Stimulated activated CD4-positive, alpha-beta T cell treated with anti-CD3 and anti-CD28 coated beads, Interleukin-2, amount 100 ng/mL, for 4 hours (primary cell): ENCODE measurements around the gene ST3GAL5.
A peak's percentile ranks its signal among the peaks of the same experiment; 100 is the strongest.
"Not testable (repeated sequence)": the region's sequence is repeated elsewhere in the genome, so short reads cannot be mapped to it uniquely, and the experiment has no call there.

ENCODE experiments used
- DNase-seq: peaks from one replicate; pipeline ENCODE4 v3.0.0-alpha.2; 2020; ENCODE audit warnings: low read depth

ST3GAL5 gene

DNA sequence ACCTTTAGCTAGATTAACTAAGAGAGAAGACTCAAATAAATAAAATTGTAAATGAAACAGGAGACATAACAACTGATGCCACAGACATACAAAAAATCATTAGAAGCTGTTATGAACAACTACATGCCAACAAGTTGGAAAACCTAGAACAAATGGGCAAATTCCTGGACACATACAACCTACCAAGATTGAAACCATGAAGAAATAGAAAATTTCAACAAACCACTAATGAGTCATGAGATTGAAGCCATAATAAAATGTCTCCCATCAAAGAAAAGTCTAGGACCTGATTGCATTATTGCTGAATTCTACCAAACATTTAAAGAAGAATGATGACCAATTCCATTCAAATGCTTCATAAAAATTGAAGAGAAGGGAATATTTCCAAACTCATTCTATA is 54.3 kb downstream of the ST3GAL5 start:
- DNase-seq: no peak

DNA sequence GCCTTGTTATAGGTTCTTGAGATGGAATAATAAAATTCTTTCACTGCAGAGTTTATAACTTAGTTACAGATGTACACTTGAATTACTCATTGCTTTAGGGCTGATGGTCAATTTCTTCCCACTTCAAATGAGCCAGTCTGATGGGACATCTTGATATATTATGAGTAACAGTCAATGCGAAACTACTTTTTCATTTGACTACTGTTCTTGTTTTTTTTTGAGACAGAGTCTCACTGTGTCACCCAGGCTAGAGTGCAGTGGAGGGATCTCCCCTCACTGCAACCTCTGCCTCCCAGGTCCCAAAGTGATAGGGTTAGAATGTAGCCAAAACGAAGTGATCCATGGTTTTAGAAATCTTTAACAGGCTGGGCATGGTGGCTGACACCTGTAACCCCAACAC is 57.1 kb downstream of the ST3GAL5 start:
- DNase-seq: no peak

DNA sequence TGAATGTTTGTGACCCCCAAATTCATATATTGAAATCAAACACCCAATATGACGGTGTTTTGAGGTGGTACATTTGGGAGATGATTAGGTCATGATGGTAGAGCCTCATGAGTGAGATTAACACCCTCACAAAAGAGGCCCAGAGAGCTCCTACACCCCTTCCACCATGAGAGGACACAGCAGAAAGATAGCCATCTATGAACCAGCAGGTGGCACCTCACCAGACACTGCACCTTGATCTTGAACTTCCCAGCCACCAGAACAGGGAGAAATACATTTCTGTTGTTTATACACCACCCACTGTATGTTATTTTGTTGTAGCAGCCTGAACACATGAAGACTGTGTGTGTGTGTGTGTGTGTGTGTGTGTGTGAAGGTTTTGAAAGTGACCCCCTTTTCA is 58.1 kb downstream of the ST3GAL5 start:
- no peak for DNase-seq

DNA sequence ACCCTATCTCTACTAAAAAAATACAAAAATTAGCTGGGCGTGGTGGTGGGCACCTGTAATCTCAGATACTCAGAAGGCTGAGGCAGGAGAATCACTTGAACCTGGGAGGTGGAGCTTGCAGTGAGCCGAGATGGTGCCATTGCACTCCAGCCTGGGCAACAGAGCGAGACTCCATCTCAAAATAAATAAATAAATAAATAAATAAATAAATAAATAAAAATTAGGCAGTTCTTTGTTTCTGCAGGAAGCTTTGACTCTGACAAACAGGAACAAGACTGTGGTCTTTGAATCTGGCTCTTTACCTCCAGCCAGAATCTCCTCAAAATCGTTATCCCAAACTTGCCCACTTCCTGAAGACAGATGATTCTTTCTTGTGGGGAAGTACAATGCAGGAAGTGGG is 59.4 kb downstream of the ST3GAL5 start:
- not testable (repeated sequence) for DNase-seq

DNA sequence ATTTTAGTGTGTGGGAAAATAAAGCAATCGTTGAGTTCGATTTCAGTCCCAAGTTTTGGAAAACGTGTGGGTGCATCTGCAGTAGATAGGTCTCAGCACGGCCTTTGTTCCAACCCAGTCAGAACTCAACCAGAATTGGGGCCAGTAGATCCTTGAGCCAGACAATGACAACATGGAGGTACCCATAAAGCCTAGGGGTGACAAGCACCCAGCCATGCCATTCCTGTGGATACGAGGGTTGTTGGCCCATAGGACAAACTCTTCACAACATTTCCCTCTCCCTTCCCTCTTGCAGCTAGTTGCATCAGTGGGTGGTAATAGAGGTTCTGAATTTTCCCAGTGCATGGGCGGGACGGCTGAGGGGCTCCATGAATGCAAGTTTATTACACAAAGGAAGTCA is 60.1 kb downstream of the ST3GAL5 start:
- no peak for DNase-seq

DNA sequence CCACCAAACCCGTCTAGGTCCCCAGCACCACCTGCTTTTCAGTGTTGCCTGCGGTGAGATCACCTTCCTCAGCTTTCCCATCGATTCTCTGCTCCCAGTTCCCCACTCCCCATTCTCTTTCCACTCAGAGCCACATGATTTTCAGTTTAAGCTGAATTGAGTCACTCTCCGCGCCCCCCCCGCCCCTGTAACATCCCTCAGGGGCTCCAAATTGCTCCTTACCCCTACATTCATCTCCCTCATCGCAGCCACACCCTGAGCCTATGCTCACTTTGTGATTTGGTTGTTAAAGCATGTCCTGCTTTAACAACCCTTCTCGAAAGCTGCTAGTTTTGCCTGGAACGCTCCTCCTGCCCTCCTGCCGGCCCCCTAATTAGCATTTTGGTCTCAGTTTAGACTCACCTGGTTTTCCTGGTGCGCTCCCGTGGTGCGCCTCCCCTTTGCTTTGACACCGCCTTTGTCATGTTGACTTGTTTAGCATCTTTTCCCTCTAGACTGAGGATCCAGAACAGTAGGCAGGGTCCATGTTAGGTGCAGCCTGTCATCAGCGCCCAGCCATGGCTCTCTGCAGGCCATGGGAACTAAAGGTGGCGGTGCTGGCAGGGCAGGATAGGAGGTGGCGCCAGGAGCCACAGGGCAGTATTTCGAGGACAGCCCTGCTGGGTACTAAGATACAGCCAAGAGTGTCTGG is 60.8 kb downstream of the ST3GAL5 start:
- DNase-seq: no peak

DNA sequence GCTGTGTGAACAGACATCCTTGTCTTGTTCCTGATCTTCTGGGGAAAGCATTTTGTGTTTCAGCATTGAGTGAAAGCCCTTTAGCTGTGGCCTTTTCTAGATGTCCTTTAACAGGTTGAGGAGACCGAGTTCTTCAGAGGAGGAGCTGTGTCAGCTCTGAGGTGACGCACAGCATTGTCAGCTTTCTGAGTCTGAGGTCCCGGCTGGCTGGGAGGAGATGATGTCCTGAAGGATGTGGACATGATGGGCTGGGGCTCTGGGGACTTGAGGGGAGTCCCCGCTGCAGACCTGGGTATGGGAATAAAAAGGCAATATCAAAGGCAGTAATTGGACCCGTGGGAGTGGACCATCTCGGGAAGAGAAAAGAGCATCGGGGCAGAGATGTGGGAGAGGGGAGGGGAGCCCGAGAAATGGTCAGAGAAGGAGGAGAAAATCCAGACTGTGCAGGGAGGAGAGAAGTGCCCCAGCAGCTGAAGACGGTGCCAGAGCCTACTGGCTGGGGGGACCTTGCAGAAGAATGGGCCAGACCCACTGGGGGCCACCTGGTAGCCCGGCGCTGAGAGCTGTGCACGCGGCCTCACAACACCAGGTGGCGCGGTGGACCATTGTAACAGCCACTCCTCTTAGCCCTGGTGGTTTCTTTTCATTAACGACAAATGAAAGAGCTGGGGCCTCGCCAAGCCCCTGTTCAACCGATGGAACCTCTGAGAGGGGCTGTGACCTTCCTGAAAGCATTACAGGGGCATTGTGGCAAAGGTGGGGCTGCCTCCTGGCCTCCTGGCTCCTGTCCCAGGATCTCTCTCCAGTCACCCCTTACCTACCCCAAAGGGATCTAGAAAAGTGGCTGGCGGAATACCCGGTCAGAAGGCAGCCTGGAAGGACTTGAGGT is 61.6 kb downstream of the ST3GAL5 start:
- peak; percentile 65 for DNase-seq

DNA sequence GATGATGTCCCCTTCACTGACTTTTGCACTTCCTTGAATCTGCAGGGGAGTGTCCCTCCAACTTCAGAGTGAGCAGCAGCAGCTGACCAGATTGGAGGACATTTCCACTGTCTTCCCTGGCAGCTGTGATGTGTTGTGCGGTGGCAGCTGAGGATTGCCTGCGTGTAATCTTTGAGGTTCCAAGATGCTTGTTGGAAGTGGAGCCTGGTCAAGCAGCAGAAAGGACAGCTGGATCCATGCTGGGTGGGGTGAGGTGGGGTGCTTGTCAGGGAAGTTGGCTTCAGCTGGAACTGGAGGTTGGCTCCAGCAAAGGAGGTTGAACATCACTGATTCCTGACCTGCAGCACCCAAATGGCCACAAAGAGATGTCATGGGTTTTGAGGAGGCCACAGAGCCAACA is 64.8 kb downstream of the ST3GAL5 start:
- no peak for DNase-seq

DNA sequence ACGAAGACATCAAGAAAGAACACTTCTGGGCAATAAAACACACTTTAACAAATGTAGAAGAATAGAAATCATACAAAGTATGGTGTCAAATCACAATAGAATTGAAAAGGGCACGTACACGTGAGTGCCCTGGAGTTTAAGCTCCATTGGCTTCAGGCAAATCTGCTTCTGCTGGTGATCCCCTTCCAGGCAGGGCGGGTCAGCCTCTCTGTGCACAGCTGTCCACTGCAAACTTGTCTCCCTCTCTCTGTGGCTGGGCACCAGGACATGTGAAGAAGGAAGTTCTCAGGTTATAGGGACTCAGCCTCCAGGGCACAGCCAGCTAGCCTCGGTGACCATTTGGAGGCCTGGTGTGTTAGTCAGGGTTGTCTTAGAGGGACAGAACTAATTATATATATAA is 66.0 kb downstream of the ST3GAL5 start:
- DNase-seq: no peak

DNA sequence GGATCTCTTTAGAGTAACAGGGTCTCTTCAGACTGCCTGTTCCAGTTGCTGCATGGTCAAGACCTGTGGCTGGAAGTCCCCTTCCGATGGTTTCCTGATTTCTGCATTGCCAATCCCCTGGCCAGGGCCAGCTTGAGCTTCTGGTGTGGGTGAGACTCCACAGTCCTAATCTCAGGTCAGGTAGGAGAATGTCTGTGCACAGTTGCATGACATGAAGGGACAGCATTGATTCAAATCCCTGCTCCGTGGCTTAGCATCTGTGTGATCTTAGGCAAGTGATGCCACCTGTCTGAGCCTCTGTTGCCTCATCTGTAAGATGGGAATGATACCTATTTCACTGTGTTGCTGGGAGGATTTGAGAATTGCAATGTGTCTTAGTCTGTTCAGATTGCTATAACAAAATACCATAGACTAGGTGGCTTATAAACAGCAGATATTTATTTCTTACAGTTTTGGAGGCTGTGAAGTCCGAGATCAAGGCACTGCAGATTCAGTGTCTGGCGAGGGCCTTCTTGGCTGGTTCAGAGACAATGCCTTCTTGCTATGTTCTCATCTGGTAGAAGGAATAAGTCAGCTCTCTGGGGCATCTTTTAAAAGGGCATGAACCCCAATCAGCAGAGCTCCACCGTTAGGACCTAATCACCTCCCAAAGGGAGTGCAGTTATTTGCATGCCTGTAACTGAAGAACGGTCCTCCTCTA is 68.8 kb downstream of the ST3GAL5 start:
- DNase-seq: no peak

DNA sequence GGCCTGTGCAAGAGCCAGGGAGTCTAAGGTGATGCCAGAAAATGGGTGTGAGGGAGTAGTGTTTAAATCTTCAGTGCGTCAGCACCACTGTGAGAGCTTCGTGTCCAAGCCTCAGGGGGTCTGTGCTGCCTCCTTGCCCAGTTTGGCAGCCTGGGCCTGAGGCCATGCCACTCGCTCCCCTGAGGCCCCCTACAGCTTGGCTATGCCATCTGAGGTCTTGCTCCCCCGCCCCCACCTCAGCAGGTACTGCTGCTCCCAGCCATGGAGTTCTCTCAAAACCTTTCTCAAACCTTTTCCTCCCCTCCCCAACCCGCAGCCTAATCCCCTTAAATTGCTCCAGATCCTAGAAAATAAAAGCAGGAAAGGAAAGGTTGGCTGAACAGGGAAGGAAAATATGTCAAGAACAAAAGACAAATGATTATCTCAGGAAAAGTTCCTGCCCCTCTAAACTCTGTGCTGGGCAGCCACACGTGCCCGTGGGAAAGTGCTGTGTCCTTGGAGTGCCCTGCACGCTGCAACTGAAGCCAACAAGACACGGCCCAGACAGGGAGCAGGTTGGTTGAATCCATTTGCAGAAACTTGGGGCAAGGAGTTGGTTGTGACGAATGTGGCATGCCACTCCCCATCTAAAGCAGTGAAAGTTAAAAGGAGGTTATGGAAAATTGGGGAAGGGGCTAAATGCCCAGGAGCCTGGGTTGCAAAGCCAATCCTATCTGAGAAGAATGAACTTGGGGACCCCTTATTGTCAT is 73.8 kb downstream of the ST3GAL5 start:
- no peak for DNase-seq

DNA sequence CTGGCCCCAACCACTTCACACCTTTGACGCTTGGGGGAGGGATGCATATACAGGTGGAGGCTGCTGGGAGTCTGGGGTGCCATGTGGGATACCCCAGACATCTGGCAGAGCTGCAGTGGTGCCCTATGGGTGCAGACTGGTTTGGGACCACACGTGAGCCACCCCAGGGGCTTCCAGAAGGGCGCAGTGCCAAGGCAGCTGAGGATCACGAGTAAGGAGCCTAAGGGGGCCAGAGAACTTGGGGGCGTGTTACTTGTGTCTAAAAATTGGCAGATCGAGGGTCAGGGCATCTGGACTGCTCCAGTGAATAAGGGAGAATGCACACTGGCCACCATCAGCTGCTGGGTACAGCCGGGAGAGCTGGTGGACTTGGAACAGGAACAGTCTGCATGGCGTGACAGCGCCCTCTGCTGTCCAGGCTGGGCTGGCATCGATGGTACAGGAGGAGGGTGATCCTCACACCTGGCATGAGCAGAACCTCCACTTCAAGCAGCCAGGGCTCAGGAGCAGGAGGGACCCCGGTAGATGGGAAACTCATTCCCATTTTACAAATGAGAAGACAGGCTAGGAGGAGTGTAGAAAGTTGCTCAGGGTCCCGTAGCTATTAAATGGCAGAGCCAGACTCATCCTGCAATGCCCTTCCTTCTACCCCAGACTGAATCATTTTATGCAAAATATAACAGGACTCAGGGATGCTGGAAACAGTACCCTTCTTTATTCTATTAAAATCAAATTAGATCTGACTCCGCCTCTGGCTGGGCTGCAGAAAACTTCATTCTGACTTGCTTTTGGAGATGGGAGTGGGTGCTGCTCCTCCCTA is 74.6 kb downstream of the ST3GAL5 start:
- DNase-seq: peak; percentile 63

DNA sequence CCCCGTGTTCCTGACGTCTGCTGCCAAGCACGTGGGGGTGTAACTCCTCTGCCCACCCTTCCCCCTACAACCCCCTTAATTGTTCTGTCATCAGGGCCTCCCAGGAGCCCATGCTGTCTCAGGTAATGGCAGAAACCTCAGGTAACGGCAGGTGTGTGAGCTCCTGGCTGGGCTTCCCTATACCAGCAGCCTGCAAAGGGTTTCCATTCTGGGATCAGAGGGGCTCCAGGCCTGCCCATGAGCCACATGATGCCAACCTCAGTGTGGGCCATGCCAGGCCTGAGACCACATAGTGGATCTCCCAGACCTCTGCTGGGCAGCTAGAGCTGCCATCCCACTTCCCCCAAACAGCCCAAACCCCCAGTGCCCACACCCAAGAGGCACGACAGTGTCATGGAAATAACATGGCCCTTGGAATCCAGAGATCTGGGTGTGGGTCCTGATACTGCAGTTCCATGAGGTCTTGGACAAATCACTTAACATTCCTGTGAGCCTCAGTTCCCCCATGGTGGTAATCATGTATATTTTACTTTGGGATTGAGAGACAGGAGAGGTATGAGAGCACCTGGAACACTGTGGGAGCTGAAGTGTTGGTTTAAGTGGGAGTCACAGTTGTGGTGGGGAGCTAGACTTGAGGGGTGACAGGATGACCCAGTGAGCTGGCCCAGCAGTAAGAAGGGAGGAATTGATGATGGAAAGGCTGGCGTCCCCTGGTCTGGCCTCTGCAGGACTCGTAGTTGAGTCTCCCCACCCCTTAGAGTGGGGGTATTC is 75.4 kb downstream of the ST3GAL5 start:
- DNase-seq: no peak

DNA sequence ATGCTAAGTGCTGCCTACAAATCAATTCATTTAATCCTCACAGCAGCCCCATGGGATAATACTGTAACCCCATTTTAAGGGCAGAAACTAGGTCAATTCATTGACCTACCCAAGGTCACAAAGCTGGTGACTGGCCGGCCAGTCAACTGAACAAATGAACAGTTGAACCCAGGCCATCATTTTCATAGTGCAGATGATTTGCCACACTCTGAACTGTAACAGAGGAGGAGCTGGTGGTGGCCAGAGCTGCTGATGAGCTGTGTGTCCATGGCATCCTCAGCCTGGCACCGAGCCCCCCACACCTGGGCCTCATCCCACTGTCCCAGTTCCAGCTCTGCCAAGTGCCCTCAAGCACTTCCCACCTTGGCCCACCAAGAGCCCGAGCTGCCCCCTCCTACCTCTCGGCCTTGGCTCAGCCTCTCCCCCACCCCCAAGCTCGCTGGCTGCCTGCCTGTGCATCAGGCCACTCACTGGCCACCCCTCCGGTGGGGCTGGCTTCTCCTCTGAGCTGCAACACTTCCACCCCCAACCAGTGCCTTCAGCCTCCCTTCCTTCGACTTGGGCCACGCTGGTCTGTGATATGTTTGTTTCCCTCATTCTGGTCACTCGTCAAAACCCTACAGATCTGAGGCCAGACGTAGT is 76.6 kb downstream of the ST3GAL5 start:
- no peak for DNase-seq

DNA sequence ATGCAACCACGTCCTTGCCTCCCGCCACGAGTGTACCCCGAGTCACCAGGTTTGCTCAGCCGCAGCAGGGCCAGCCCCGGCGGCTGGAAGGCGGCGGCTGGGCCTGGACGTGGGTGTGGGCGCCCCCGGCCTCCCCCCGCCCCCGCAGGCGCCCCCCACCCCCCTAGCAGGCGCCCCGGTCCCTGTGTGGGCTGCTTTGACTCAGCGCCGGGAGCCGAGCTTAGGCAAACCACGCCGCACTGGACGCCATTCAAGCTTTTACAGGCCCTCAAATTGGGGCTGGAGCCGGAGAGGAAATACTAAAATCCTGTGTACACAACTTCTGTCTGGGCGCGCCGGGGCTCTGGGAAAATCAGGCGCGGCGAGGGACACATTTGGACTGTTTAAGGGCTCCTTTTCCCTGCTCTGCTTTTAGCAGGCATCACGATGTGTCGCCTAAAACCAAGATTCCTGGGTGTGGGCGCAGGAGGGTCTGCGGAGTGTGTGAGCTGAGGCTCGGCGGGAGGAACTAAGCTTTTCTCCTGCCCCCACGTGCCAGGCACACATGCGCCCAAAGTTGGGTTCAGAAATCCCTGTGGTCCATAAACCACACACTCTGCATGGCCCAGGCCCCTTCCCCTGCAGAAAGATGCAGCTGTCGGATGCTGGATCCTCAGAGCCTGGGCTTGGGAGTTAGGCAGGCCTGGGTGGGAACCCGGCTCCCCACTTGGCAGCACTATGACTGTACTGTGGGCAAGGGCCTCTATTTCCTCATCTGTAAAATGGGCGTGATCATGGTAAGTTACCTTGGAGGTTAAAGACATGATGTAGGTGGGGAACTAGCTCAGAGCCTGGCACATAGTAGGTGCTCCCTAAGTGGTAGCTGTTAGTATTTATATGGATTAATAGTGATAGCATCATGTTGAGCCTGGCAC is 77.4 kb downstream of the ST3GAL5 start:
- no peak for DNase-seq

DNA sequence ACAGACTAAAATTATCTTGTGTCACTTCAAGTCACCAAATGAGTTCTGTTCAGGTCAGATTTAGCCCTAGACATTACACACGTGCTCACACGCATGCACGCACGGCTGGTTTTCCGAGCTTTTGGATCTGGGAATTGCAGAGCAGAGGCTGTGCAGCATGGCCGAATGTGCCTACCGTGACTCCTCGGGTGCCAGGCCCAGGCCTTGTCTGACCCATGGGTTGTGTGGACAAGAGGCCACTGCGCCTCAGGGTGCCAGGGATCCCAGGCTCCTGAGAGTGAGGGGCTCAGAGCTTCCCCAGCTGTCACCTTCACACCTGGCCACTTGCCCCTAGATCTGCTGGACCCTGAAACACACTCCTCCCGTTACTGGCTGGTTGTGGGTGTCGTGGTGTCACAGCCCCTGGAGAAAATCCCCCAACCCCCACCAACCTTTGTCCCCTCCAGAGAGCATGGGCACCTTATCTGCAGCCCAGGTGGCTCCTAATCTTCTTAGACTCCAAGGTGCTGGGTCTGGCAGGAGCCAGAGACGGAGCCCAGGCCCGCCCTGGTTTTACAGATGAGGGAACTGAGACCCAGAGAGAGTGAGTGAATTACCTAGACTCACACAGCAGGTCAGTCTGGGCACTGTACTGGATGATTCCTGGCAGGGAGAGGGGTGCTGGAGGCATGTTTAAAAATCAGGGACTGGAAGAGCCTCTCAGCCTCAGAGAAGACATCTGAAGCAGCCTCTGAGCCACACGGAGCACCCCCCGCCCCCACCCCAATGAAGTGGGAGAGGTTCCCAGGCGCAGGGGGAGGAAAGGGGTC is 78.2 kb downstream of the ST3GAL5 start:
- no peak for DNase-seq

DNA sequence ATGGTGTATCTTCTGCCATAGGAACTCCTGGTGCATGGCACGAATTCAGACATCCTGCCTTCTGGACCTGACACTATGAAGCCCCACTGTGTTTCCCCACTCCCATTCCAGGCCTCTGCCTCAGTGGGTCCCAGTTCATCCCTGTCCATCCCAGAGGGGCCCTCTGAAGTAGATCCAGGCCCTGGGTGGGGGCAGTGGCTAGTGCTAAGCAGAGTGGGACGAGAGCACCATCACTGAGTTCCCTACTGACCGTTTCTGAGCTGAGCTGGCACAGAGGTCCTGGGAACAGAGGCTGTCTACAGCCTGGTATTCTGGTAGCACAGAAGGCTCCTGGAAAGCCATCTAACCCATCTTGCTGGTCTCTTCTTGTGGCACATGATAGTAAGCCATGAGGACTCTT is 81.0 kb downstream of the ST3GAL5 start:
- no peak for DNase-seq
